HEK293 (cell line): ENCODE results near the gene KCNH8.

Source experiments
- FEZF1 ChIP-seq: fragments of 450-650 bp; formaldehyde crosslinking; IDR thresholded peaks from 2 replicates; pipeline ENCODE4 v1.5.1; 2016; ENCODE audit warnings: missing biosample characterization, missing genetic modification characterization
- ZNF24 ChIP-seq: fragments of 450-650 bp; formaldehyde crosslinking; IDR thresholded peaks from 2 replicates; pipeline ENCODE4 v1.5.1; 2016; ENCODE audit warnings: missing biosample characterization, missing genetic modification characterization

GRCh38 chr3:19522305-19522704 is 374.0 kb downstream of the KCNH8 start:
- no peak for TF ChIP-seq FEZF1
- TF ChIP-seq ZNF24 (tag by site-specific recombination) = no peak
